Embryonic facial prominence (tissue), 1 donor: ENCODE data around the gene DARS2.
"Not testable (repeated sequence)": the region's sequence is repeated elsewhere in the genome, so short reads cannot be mapped to it uniquely, and the experiment has no call there.

Experiments
- DNase-seq: peaks from one replicate; pipeline ENCODE4 v3.0.0-alpha.2; 2016; ENCODE audit errors: extremely low spot score

DARS2 gene

GRCh38 chr1:173824315-173825081 is at the start of gene DARS2, which contains the start of gene CENPL:
DARS2 (plus strand) TSS chr1:173824673; CDS start chr1:173825230, 557 bp downstream.
CENPL (minus strand) TSS chr1:173824883; CDS start chr1:173811299, 13,584 bp downstream.
- peak; percentile 99 for DNase-seq

- DNase-seq: no peak
Measured at GRCh38 chr1:173775578-173776226, 48.8 kb upstream of the DARS2 start.

DNA sequence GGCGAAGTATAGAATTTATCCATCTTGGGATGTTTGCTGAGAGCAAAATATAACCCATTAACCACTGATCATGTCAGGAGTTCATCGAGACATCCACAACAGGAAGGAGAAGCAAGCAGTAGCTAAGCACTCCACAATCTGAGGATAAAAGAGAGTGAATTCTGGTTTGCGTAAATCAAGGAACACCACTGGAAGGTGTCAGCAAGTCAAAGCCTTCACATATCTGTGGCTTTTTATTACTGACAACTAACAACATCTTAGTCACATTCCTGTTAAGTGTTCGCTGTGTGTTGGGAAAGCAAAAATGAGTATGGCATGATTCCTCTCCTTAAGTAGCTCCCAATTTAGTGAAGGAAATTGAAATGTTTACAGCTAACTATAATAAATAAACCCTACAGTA is 44.5 kb upstream of the DARS2 start:
- DNase-seq: no peak

- DNase-seq: no peak
Measured at GRCh38 chr1:173784997-173785396, 39.5 kb upstream of the DARS2 start.

DNA sequence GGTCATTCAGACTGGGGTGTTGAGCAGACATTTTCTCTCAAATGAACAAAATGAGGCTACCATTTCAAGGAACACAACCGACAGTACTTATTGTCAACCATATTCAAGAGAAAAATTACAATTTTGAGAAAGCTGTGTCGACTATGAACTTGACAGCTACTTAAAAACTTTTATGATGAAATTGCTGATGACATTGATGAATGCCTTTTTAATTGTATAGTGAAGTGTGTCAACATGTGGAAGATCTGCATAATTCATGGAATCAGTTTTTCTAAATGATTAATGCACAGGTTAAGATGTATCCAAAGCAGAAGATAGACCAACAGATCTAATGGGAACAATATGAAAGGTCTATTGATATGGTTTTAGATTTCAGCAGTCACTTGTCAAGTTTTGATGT is 34.6 kb upstream of the DARS2 start:
- DNase-seq: no peak

GRCh38 chr1:173798078-173798477 is 26.4 kb upstream of the DARS2 start:
- DNase-seq: no peak

DNA sequence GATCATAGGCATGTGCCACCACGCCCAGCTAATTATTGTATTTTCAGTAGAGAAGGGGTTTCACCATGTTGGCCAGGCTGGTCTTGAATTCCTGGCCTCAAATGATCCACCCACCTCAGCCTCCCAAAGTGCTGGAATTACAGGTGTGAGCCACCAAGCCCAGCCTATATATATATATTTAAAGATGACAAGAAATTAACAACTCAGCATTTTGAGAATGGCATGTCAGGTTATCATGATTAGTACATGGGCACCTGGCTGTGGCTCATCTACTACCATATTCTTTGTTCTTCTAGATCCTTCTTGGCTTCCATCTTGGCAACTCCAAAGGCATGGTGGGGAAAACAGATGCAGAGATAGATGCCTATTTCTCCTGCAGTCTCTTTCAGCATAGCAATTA is 24.5 kb upstream of the DARS2 start:
- DNase-seq: not testable (repeated sequence)

- no peak for DNase-seq
Measured at GRCh38 chr1:173802961-173803360, 21.5 kb upstream of the DARS2 start.

GRCh38 chr1:173813654-173814053 is 10.8 kb upstream of the DARS2 start:
- not testable (repeated sequence) for DNase-seq

DNA sequence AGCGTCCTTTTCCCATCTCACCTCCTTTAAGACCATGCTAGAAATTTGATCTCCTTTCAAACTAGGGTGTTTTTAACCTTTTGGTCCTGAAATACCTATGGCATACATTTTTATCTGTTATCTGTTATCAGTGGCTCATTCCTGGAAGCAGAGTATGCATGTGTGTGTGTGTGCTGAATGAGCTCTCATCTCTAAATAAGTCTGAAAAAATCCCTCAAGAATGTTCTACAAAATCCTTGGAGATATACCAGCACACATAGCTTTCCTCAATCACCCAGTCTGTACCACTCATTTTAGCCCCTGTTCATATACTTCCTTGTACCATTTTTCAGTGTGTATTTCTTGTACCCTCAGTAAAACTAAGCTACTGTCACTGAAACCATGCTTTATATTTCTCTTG is 6.0 kb upstream of the DARS2 start:
- no peak for DNase-seq

DNA sequence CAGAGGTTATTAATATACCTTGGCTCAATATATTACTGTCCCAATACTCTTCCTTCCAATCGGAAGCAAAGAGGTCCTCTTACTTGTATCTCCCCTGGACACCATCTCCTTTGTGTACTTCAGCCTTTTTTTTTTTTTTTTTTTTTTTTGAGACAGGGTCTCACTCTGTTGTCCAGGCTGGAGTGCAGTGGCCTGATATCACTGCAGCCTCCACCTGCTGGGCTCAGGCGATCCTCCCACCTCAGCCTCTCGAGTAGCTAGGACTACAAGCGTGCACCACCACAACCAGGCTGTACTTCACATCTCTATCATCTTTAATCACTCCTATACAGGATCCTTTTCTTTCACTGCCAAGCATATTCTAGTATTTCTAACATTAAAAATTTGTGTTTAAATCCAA is 2.8 kb upstream of the DARS2 start:
- DNase-seq: no peak

DNA sequence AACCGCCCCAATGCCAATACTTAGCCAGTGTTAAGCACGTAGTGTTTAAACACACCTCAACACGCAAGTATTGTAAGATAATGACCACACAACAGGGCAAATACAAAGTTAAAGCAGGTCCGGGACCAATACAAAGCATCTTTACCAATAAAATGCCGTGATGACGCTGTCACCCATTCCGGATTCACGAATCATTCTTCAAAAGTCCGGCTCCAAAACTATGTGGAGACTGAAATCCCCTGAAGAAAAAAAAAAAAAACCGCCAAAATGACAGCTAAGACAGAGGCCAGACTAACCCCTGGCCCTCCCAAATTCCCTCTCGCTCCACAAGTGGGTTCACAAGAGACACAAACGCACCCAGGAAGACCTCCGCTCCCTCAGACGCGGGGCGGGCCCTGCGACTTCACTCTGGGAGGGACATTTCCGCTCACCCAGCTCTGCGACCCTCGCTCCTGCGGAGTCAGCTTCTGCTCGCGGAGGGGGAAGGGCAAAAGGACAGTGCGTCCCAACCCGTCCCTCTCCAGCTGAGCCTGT is 625 bp upstream of the DARS2 start:
- DNase-seq: no peak

DNA sequence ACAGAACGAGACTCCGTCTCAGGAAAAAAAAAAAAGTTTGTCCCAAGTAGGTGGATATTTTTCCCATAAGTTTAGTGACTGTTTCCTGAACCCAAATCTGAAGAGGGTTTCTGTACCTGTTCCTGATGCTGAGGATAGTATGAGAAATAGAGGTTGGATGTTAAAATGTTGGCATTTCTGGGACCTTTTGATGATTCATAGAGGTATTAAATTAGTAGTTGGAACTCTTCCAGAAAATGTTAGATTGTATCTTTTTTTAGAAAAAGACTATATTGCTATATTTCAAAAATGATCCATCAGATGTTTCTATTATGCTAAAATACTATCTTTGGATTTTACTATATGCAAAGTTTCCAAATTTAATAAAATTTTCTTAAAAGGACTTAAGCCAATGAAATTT is 3.1 kb downstream of the DARS2 start:
- no peak for DNase-seq

- DNase-seq: no peak
Measured at GRCh38 chr1:173832748-173833147, 8.3 kb downstream of the DARS2 start.

DNA sequence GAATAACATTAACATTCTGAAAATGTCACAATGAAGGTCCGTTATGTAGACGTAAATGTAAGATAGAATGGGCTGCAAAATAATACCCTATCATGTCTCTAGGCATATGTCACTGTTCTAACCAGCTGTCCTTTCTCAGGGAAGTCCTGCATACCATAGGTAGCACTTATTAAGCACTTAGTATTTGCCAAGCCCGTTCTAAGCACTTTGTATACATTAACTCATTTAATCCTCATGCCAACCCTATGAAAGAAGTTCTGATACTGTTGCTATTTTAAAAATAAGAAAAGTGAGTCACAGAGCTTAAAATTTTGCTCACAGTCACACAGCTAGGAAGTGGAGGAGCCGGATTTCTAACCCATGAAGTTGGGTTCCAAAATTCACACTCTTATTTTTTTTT is 27.6 kb downstream of the DARS2 start:
- DNase-seq: no peak

- DNase-seq: no peak
Measured at GRCh38 chr1:173853074-173853473, 28.6 kb downstream of the DARS2 start.

- DNase-seq: no peak
Measured at GRCh38 chr1:173856014-173856413, 31.5 kb downstream of the DARS2 start.

GRCh38 chr1:173856903-173857302 is 32.4 kb downstream of the DARS2 start:
- DNase-seq: no peak

- no peak for DNase-seq
Measured at GRCh38 chr1:173857363-173857917, 33.0 kb downstream of the DARS2 start.

- DNase-seq: not testable (repeated sequence)
Measured at GRCh38 chr1:173859547-173859946, 35.1 kb downstream of the DARS2 start.

DNA sequence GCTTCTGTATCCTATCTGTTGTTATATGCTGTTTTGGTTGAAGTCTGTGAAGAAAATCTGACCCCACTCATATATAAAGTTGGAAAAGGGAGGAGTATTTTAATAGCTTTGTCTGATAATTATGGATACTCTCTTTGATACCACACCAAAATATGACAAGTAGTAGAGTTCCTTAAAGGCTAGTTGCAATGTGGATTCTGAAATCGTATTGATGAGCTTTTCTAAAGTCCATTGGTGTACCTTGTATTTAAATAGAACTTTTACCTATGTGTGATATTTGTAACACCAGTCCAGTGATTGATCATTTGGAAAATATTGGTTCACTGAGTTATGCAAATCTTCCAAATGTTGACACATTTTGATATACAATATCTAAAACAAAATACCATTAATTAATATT is 35.6 kb downstream of the DARS2 start:
- no peak for DNase-seq

GRCh38 chr1:173861731-173862145 is 37.3 kb downstream of the DARS2 start:
- DNase-seq: no peak
